Mesodermal cell (in vitro differentiated cells): ENCODE data around the gene MICB. TPM values are rescaled to one million over a fixed set of nuclear protein-coding genes. Genes with fewer than 3 reads are reported as not detected.
"Not testable (repeated sequence)": the region's sequence is repeated elsewhere in the genome, so short reads cannot be mapped to it uniquely, and the experiment has no call there.

Experiments used
- H3K27ac ChIP-seq: 2 replicates; pipeline ENCODE4 v1.7.0; 2013; ENCODE audit warnings: mild to moderate bottlenecking, low read depth, low read length, moderate library complexity; ENCODE audit not compliant: severe bottlenecking
- H3K36me3 ChIP-seq: 2 replicates; pipeline ENCODE4 v1.7.1; 2013; ENCODE audit warnings: mild to moderate bottlenecking, low read length, moderate library complexity; ENCODE audit not compliant: control insufficient read depth, insufficient read depth
- H3K4me1 ChIP-seq: one replicate; pipeline ENCODE4 v1.7.1; 2013; ENCODE audit warnings: mild to moderate bottlenecking, low read length; ENCODE audit not compliant: insufficient read depth, control insufficient read depth, poor library complexity, severe bottlenecking
- H3K4me3 ChIP-seq: 2 replicates; pipeline ENCODE4 v1.7.0; 2013; ENCODE audit warnings: low read length, control low read depth, mild to moderate bottlenecking; ENCODE audit not compliant: insufficient read depth, poor library complexity, severe bottlenecking; ENCODE audit errors: extremely low read depth
- H3K9me3 ChIP-seq: 2 replicates; pipeline ENCODE4 v1.7.1; 2013; ENCODE audit warnings: mild to moderate bottlenecking, low read length, moderate library complexity; ENCODE audit not compliant: control insufficient read depth
- WGBS, 2 experiments: methylation state at CpG; one replicate each; pipeline ENCODE4 v1.1.5; 2013; ENCODE audit warnings: missing lambda C conversion rate in 2 of 2; ENCODE audit not compliant: insufficient coverage in 2 of 2; 5-methylcytosine and 5-hydroxymethylcytosine counted together
- polyA plus RNA-seq, 2 experiments: library from polyadenylated mRNA; stranded (reverse); fragments of 50-300 nt; gene quantifications; one replicate each; pipeline ENCODE4 v1.2.3, GENCODE V29; 2013

Gene MICB
- polyA plus RNA-seq (2013, experiment 1 of 2): 6.9 TPM
- 5.7 TPM for polyA plus RNA-seq (2013, experiment 2 of 2)

DNA sequence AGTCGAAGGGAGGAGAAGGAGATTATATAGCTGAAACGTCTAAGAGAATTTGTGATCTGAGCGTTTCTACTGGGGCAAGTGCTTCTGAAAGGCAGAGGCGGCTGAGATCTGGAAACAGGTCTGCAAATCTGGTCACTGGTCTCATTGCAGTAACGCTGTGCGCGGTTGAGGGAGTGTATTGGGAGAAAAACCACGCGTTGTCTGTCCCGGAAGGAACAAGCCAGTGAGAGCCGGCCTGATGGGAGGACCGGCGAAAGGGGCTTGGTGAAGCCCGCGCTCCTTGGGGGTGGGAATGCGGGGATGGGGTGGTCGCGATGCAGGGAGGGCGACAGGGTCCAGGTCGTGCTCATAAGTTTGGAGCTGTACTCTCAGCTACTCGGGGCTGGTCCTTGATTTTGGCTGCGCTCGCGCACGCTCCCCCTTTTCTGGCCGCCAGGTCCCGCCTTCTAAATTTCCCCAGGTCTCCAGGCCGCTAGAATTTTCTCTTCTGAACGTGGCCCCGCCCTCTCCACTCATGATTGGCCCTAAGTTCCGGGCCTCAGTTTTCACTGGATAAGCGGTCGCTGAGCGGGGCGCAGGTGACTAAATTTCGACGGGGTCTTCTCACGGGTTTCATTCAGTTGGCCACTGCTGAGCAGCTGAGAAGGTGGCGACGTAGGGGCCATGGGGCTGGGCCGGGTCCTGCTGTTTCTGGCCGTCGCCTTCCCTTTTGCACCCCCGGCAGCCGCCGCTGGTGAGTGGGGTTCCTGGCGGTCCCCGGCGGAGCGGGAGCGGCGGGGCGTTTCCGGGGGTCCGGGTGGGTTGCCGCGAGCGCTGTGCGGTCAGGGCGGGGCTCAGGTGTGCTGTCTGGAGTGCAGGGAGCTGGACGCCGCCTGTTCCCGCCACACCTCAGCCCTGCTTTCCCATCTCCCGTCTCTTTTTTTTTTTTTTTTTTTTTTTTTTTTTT lies at the start of gene MICB:
Gene MICB, plus strand, starts transcription at position 615 of the 946 bp plus-strand sequence. Its CDS starts 49 bp downstream, at position 664.
- Histone ChIP-seq H3K4me3 (peak within 1 kb of the TSS; percentile 50), H3K4me1 (peaks cover 7% of the 10 kb centered on the region), H3K36me3 (no peaks in the 10 kb centered on the region), H3K9me3 (no peaks in the 10 kb centered on the region), H3K27ac (no peak within 1 kb of the TSS)
- 3% methylated on average over 41 to 43 of the region's 64 CpGs for WGBS, 2 experiments

DNA sequence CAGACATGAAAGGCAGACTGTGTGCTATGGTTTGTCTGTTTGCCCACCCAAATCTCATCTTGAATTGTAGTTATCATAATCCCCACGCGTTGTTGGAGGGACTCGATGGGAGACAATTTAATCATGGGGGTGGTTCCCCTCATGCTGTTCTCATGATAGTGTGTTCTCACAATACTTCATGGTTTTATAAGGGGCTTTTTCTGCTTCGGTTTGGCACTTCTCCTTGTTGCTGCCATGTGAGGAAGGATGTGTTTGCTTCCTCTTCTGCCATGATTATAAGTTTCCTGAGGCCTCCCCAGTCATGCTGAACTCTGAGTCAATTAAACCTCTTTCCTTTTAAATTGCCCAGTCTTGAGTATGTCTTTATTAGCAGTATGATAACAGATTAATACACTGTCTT lies 47.2 kb upstream of the MICB start:
- Histone ChIP-seq H3K4me3 (no peak overlapping the region), H3K27ac (no peak overlapping the region), H3K9me3 (peaks cover 5% of the 10 kb centered on the region), H3K36me3 (no peaks in the 10 kb centered on the region), H3K4me1 (no peaks in the 10 kb centered on the region)
- 93% methylated on average over 3 of the region's 4 CpGs; no CpG with 5 or more reads in 1 of the 2 experiments for WGBS, 2 experiments

DNA sequence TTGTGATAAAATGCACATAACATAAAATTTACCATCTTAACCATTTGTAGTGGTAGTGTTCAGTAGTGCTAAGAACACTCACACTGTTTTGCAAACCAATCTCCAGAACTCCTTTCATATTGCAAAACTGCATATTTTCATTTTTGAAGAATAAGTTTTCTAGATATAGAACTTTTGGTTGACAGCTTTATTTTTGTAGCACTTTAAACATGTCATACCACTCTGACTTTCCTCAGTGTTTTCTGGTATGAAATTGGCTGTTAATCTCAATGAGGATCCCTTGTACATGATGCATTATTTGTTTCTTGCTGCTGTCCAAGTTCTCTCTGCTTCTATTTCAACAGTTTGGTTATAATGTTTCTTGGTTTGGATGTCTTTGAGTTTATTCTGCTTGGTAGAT lies 45.1 kb upstream of the MICB start:
- no peak overlapping the region for H3K4me3 ChIP-seq
- no peaks in the 10 kb centered on the region for H3K4me1 ChIP-seq
- peaks cover 5% of the 10 kb centered on the region for H3K9me3 ChIP-seq
- H3K27ac ChIP-seq: no peak overlapping the region
- H3K36me3 ChIP-seq: no peaks in the 10 kb centered on the region

DNA sequence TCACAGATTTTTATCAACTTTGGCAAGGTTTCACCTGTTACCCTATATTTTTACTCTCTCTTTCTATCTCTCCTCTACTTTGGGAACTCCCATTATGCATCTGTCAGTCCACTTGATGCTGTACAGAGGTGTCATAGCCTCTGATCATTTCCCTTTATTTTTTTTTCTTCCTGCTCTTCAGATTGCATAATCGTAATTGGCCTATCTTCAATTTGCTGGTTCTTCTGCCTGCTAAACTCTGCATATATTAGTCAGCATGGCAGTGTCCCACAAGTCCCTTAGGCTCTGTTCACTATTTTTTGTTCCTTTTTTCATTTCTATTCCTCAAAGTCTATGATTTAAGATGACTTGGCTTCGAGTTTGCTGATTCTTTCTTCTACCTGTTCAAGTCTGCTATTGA lies 44.7 kb upstream of the MICB start:
- H3K4me3 ChIP-seq: no peak overlapping the region
- no peaks in the 10 kb centered on the region for H3K4me1 ChIP-seq
- WGBS, 2 experiments: 78 to 86% methylated on average over 1 of the region's 2 CpGs
- H3K27ac ChIP-seq: no peak overlapping the region
- H3K9me3 ChIP-seq: peaks cover 5% of the 10 kb centered on the region
- no peaks in the 10 kb centered on the region for H3K36me3 ChIP-seq

DNA sequence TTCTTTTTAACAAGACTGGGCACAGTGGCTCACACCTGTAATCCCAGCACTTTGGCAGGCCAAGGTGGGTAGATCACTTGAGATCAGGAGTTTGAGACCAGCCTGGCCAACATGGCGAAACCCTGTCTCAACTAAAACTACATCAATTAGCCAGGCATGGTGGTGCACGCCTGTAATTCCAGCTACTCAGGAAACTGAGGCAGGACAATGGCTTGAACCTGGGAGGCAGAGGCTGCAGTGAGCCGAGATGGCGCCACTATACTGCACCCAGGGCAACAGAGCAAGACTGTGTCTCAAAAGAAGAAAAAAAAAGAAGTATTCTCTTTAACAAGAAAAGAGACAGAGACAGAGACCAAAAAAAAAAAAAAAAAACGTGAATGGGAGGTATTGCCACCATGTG lies 38.1 kb upstream of the MICB start:
- 78 to 100% methylated on average over 1 to 4 of the region's 5 CpGs for WGBS, 2 experiments
- not testable (repeated sequence) for H3K27ac ChIP-seq, H3K9me3 ChIP-seq, H3K36me3 ChIP-seq, H3K4me3 ChIP-seq, H3K4me1 ChIP-seq

DNA sequence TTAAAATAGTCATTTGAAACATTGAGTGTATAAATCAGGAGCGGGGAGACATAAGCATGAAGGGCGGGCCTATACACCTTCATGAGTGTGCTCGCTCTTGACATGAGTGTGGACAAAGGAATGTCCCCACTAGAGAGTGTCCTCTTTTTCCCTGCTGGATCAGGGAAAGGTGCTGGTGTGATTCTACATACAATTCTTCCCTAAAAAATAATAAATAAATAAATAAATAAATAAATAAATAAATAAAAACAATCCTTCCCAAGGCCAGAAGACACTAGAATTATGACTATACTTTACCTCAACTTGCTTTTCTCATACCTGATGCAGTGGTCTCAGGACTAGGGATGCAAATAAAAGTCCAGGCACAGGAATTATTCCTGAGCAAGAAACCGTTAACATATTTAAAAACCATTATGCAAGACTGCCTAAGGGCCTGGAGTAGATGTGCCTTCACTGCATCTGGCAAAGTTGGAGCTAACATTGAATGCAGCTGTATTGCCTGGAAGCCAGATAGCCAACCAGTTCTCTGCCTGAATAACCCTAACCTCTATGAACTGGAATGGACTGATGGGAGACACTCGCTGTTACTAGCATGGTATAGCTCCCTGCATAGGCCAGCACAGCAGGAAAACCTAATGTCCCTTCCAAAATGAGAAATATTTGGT lies 37.5 kb upstream of the MICB start:
- H3K4me1 ChIP-seq: peaks cover 4% of the 10 kb centered on the region
- H3K9me3 ChIP-seq: no peaks in the 10 kb centered on the region
- H3K27ac ChIP-seq: no peak overlapping the region
- H3K36me3 ChIP-seq: no peaks in the 10 kb centered on the region
- 94 to 100% methylated on average over 4 of the region's 5 CpGs for WGBS, 2 experiments
- no peak overlapping the region for H3K4me3 ChIP-seq

DNA sequence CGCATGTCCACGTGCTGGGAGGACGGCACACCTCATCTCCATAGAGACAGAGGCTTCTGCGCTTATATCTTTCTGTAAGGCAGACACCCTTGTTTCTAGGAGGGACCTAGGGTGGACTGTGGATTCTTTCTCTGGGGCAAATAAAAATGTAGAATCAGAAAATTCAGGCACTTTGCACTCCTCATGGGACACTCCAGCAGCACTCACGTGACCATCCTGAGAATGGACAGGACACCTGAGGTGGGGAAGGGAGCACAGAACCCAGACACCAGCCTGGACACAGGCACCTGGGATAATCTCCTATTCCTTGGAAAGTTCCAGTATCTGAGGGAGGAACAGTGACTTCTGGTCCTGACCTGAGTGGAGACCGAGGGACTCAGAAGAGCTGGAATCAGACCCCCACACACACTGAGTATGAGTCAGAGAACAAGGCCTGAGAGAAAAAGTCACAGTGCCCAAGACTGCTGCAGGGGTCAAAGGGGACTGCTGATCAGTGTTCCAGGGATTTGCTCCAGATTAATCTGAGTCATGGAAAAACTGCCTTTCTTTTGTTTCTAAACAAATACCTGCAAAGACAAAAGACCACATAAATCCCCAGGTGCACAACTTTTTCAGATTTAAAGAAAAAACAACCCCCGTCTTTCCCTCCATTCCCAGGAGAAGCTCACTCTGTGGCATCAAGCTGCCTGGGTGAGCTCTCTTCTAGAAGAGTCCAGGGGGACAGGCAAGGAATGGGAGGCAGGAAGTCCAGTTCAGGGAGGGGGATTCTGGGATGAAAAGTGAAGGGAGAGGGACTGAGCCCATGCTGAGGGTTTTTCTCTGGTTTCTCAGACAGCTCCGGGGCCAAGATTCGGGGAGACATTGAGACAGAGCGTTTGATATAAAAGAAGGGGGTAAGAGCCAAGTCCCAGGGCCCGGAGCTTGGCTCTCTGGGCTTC lies 35.6 kb upstream of the MICB start:
- 69 to 73% methylated on average over 8 to 10 of the region's 11 CpGs for WGBS, 2 experiments
- Histone ChIP-seq H3K27ac (peak overlapping the region; percentile 36), H3K9me3 (no peaks in the 10 kb centered on the region), H3K4me1 (peaks cover 4% of the 10 kb centered on the region), H3K4me3 (no peak overlapping the region), H3K36me3 (no peaks in the 10 kb centered on the region)

DNA sequence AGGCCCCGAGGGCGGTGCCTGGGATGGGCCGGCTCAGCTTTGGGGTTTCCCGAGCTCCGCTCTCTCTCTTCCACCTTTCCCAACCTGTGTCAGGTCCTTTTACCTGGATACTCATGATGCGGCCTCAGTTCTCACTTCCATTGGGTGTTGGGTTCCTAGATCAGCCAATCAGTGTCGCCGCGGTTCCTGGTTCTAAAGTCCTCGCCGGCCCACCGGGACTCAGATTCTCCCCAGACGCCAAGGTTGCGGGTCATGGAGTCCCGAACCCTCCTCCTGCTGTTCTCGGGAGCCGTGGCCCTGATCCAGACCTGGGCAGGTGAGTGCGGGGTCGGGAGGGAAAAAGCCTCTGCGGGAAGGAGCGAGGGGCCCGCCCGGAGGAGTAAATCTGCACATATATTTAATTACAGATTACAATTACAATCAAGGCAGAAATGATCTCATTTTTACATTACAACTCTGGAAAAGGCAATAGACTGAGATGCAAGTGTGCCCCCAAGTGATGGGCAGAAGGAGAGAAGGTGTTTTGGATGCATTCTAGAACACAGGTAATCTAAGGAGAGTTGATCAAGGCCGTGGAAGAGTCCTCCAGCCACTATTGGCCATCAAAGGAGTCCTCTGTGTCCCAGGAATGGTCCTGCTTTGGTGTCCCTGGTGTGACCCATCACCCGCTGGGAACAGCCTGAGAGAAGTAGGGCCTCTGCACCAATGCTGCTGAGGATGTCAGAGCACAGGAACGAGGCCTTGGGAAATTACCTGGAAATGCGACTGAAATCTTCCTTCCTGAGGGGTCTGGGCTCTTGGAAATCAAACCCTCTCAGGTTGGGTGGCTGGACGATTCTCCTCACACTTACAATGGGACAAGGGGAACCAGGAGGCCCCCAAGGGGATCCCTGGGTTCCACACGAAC lies 34.7 kb upstream of the MICB start:
- Histone ChIP-seq H3K4me3 (no peak overlapping the region), H3K9me3 (no peaks in the 10 kb centered on the region), H3K27ac (no peak overlapping the region), H3K4me1 (peaks cover 4% of the 10 kb centered on the region), H3K36me3 (no peaks in the 10 kb centered on the region)
- WGBS, 2 experiments: 29 to 34% methylated on average over 21 to 23 of the region's 29 CpGs

DNA sequence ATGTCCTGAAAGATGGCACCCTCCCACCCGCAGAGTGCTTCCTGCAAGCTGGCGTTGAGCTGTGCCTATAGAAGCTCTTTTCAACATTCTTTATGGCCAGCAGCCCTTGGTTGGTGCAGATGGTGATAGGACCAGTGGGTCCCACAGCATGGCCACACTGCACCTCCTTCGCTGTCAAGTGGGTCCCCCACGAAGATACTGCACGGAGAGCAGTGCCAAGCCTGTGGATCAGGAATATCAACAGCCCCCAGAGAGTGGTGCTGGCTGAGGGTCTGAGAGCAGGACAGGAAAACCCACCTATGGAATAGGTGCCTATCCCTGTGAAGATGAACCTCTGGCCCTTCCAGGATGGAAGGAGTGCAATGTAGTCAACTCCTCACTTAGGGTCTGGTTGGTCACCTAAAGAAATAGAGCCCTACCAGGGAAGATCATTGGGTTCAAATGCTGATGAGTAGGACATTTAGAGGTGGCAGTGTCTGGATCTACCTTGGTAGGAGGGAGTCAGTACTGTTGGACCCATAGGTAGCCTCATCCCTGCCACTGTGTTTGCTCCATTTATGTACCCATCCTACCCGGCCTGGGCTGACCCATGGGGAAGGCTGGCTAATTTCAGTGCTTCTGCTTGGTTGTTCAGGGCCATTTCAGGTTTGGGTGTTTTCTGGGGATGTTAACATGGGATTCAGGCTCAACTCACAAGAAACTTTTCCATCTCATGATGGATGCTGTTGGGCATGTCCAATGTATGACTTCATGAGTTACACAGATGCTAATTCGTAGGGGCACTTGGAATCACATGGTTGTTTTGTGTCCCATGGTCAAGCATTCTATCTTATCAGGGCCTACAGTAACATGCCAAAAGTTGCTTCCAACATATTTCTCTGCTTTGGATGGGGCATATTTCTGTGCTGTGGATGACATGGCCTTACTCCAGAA lies 33.4 kb upstream of the MICB start:
- no peak overlapping the region for H3K27ac ChIP-seq
- H3K9me3 ChIP-seq: no peaks in the 10 kb centered on the region
- H3K36me3 ChIP-seq: no peaks in the 10 kb centered on the region
- H3K4me3 ChIP-seq: no peak overlapping the region
- H3K4me1 ChIP-seq: peaks cover 4% of the 10 kb centered on the region
- WGBS, 2 experiments: 94 to 95% methylated on average over 4 to 5 of the region's 7 CpGs
